HS-5 (cell line): Measurements from ENCODE around the gene NGFR.

ENCODE experiments used
- DNase-seq: peaks from one replicate; pipeline ENCODE4 v3.0.0-alpha.2; 2012; ENCODE audit warnings: low read depth

Gene NGFR

GRCh38 chr17:49469831-49470810, 25.0 kb upstream of the NGFR start:
- DNase-seq = no peak

- no peak for DNase-seq
These were observed 23.9 kb upstream of the NGFR start for GRCh38 chr17:49471089-49471683.

GRCh38 chr17:49471769-49472168, 23.3 kb upstream of the NGFR start:
- DNase-seq = no peak

GRCh38 chr17:49472527-49472926, 22.6 kb upstream of the NGFR start:
- DNase-seq = no peak

- DNase-seq = no peak
These were observed 21.0 kb upstream of the NGFR start for GRCh38 chr17:49473900-49474751.

- DNase-seq = no peak
These were observed 17.4 kb upstream of the NGFR start for GRCh38 chr17:49477709-49478108.

DNA sequence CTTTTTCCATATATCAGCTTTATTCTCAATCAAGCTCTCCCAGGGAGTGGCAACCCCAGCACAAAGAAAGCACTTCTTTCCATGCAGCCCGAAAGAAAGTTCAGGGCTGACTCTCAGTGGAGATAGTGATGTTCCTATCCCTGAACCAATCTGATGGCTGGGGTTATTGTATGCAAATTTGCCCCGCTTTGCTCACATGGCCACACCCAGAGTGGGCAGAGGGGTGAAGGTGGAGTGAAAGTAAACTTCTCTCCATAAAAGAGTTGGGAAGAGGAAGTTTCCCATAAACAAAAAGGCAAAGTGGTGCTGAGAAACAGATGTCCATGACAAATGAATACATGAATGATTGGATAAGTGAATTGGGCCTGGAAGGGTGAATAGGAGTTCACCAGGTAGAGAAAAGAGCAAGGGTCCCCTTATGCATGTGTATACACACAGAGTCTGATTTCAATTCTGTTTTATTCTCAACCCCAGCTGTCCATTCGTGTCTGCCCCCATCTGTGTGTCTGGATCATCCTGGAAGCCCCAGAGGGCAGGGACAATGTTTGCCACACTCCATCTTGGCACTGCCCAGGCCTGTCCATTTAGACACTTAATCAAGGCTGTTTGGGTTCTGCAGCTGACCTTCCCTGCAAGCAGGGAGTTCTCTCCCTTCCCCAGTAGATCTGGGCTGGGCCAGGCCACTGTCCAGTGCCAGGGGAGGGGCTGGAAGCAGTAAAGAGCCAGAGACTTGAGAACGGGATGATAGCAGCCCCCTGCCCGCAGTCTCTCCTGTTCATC, 14.1 kb upstream of the NGFR start:
- DNase-seq = no peak

GRCh38 chr17:49482144-49482817, 12.8 kb upstream of the NGFR start:
- no peak for DNase-seq

DNA sequence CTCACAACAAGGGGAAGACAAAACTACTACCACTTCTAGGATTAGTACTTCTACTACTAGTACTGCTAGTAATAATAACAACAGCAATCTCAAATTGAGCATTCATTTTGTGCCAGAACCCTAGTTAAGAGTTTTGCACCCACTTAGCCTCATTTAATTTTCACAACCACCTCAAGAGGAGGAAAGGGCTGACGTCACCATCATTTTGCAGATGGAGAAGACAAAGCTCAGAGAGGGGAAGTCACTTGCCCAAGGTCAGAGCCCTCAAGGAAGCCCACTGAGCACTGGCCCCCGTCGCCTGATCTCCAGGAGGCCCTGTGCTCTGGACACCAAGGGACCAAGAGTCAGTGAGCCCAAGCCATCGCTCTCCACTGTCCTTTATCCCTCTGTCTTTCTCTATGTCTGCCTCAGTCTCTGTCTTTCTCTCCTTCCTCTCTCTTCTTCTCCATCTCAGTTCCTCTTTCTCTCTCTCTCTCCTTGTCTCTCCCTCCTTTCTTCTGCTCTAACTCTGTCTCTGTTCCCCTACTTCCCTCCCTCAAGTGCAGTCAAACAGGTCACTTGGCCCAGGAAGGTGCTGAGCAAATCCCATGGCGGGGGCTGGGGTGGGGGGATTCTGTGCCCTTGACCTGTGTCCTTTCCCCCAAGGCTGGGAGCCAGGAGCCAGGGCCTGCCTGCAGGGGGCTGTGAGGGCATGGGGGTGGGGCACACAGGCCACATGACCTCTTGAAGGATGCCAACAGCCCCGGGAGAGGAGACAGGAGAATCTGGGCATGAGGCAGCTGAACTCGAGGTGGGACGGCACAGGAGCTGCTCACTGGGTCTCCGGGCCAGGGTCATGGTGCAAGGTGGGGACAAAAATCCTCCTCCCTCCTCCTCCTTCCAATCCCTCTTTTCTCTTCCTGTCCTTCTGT, 11.2 kb upstream of the NGFR start:
- DNase-seq = no peak

- no peak for DNase-seq
These were observed 10.5 kb upstream of the NGFR start for GRCh38 chr17:49484588-49484987.

- no peak for DNase-seq
These were observed 9.0 kb upstream of the NGFR start for GRCh38 chr17:49486012-49486641.

GRCh38 chr17:49487183-49487582, 7.9 kb upstream of the NGFR start:
- no peak for DNase-seq

DNA sequence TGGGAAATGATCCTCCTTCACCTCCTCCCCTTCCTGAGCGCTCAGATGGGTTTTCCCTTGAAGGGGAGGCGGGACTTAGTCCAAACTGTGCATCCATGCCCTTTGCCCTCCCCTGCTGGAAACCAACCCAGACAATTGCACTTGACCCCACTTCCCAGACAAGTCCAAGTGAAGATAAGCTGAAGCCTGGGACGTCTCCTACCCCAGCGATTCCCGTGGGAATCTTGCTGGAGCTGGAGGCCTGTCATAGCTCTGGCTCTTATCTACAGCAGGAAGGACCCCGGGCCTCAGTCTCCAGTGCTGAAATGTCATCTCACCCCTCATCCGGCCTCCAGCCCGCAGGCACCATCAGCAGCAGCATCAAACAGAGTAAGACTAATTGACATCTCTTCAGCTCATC, 6.5 kb upstream of the NGFR start:
- no peak for DNase-seq

DNA sequence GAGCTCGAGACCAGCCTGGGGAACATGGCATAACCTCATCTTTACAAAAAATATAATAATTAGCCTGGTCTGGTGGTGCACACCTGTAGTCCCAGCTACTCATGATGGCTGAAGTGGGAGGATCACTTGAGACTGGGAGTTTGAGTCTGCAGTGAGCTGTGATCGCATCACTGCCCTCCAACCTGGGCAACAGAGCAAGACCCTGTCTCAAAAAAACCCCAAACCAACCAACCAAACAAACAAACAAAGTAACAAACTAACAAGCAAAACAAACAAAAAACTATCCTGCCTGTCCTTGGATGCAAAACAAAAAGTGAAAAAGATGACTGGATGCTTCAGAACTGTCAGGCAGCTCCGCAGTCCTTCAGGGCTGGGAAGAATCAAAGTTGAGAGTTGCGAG, 5.7 kb upstream of the NGFR start:
- no peak for DNase-seq

DNA sequence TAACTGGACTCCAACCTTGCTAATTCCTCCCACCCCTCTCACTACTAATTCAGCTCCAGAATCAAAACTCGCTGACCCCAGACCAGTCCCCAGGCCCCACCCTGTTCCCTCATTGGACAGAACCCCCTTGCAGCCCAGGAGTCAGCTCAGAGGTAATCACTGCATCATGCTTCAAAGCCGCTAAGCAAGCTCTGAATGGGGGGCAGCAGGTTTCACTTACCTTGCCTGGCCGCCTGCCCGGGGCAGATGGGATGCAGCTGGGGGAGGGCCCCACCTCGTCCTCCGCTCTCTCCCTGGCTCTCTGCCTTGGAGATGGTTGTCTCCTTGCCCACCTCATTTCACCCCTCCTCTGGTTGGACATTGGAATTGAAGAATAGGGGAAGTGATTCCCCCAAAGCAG, 4.8 kb upstream of the NGFR start:
- DNase-seq = no peak

- no peak for DNase-seq
These were observed 3.8 kb upstream of the NGFR start for GRCh38 chr17:49491192-49491769.

- DNase-seq = no peak
These were observed 601 bp upstream of the NGFR start for GRCh38 chr17:49494399-49494985.

- DNase-seq = no peak
These were observed 719 bp downstream of the NGFR start for GRCh38 chr17:49495842-49496182.
